GM11168 (cell line): ENCODE measurements around the gene PTK7.
"Not testable (repeated sequence)": the region's sequence is repeated elsewhere in the genome, so short reads cannot be mapped to it uniquely, and the experiment has no call there.

ENCODE experiments used
- in situ Hi-C: fragments of 300-500 bp; cut with MboI; formaldehyde crosslinking; loops from one replicate; pipeline ENCODE4 v1.12.0; 2022; ENCODE audit warnings: low sequenced_read_pairs; ENCODE audit not compliant: unreplicated experiment

Gene PTK7

DNA sequence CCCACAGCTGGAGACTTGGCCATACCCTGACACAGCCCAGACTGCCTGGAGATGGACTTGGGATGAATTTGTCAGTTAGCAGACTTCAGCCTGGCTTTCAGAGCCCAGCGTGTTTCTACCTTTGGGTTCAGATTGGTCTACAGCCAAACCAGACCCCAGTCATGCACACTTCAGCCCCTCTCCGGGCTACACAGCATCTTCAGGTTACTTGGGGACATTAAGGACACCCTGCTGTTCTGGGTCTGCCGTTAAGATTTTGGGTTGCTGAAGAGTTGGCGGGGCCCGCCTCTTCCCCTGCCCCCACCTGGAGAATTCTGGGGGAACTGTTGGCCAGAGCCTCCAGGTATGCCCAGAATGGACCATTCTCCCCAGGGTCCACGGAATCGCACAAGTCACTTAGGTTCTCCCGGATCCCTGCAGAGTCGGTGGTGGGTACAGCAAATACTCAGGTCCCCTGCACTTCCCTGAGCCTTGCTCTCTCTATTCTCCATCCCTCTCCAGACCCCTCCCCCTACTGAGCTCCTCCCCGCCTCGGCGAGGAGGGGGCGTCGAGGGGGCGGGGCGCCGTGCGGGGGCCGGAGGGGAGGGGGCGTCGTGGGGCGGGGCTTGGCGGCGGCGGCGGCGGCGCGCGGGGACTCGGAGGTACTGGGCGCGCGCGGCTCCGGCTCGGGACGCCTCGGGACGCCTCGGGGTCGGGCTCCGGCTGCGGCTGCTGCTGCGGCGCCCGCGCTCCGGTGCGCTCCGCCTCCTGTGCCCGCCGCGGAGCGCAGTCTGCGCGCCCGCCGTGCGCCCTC is at the start of gene PTK7:
Gene PTK7 (plus strand): TSS at position 645 of the 794 bp plus-strand sequence. CDS start 175 bp downstream, outside the sequence.
- in situ Hi-C loops, result no loop called here

DNA sequence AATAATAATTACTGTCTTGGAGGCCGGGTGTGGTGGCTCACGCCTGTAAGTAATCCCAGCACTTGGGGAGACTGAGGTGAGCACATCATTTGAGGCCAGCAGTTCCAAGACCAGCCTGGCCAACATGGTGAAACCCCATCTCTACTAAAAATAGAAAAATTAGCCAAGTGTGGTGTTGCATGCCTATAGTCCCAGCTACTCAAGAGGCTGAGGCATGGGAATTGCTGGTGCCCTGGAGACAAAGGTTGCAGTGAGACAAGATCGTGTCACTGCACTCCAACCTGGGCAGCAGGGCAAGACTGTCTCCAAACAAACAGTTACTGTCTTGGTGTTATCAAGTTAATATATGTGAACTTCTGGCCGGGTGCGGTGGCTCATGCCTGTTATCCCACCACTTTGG is 49.7 kb upstream of the PTK7 start:
- in situ Hi-C loops, result no loop called here

DNA sequence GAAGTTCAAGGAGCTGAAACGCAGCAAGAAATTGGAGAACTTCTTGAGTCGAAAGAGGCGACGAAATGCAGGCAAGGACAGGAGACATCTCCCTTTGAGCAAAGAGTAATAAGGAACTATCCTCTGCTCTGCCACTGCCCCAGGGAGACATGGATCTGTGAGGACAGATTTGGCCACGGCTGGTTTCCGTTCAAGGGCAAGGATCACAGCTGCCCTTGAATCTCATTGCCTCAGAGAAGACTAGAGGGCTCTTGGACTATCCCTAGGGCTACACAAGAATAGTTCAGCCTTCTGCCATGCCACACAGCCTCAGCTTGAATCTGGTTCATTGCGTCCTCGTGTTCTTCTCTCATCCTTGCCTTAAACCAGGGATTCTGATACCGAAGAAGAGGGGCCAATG is 47.0 kb upstream of the PTK7 start:
- in situ Hi-C loops, result no loop called here

DNA sequence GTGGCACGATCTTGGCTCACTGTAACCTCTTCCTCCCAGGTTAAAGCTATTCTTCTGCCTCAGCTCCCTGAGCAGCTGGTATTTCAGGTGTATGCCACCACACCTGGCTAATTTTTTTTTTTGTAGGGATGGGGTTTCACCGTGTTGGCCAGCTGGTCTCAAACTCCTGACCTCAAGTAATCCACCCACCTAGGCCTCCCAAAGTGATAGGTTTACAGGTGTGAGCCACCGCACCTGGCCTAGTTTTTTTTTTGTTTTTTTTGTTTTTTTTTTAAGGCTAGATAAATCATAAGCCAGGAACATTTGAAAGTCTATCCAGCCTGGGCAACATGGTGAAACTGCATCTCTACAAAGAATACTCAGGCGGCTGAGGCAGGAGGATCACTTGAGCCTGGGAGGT is 43.8 kb upstream of the PTK7 start:
- in situ Hi-C loops, result no loop called here

DNA sequence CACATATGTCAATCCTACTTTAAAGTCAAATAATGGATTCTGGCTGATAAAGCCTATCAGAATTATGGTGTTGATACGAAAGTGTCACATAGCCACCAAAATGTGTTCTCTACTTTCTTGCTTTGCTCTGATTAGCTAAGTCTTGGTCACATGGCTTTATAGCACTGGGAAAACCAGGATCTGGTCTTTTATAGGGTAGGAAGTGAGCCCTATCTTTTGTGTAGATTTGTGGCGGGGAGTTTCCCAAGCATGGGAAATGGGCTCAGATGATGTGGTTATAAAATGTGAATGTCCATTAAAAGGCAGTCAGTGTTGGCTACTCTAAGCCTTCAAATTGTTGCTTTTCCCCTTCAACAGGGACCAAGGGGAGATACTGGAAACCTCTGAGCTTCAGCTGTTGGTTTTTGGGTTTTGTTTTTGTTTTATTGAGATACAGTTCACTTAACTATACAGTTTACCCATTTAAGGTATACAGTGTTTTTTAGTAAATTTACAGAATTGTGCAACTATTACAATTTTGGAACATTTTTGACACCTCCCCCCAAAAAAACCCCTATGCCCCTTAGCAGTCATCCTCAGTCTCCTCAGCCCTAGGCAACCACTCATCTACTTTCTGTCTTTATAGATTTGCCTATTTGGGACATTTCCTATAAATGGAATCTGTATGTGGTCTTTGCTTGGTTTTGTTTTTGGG is 42.5 kb upstream of the PTK7 start:
- in situ Hi-C loops, result no loop called here

DNA sequence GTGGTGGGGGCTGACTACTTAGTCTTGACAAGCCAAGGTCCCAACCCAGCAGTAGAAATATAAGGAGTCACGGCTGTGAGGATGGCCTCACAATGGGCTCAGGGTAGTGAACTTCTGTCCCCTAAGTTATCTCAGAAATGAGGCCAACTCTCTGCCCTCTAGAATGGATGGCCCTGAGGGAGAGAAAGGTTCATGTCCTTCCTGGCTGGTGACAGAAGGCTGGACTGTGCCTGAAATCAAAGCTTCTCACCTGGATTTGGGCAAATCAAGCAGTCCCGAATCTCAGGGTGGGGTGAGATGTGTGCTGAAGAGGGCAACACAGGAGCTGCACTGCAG is 42.0 kb upstream of the PTK7 start:
- in situ Hi-C loops, result no loop called here

DNA sequence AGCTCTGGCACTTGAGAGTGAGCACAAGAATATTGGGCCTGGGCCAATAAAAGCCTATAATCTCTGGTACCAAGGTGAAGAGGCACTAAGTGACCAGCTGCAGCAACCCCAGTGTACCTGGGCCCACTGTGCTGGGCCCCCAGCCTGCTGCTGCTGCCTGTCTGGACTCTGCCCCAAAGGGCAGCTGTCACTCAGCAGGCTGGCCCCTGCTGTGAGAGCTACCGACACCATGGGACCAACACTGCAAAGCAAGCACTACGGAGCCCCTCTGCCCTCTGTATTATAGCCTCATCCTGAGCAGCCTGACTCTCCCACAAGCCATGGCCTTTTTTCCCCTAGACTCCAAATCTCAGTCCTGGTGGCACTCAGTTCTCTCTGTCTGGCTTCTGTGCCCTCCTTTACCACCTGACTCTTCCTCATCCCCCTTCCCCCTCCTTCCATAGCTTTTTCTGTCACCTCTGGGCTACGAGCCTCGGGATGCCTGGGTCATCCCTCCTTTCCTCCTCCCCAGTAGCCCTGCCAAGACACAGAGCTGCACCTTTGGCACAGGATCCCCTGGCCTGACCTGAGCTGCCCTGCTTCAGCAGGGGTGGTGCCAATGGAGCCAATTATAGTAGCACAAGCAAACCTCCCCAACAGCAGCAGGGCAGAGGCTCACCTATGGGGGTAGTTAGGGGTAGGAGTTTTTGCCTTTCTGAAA is 40.5 kb upstream of the PTK7 start:
- in situ Hi-C loops, result no loop called here

DNA sequence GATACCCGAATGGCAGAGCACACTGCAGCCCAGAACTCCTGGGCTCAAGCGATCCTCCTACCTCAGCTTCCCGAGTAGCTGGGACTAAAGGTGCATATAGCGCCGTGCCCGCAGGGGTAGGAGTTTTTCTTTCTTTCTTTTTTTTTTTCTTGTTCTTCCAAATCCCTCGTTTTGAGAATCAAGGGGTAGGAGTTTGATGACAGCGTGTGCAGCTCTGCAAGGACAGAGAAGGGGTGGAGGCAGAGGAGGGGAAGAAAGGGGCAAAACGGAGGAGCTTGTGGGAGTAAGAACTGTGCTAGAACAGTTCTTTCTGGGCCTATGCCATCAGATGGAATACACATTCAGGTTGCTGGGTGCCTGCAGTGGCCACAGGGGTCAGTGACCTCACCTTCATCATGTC is 39.4 kb upstream of the PTK7 start:
- in situ Hi-C loops, result no loop called here

DNA sequence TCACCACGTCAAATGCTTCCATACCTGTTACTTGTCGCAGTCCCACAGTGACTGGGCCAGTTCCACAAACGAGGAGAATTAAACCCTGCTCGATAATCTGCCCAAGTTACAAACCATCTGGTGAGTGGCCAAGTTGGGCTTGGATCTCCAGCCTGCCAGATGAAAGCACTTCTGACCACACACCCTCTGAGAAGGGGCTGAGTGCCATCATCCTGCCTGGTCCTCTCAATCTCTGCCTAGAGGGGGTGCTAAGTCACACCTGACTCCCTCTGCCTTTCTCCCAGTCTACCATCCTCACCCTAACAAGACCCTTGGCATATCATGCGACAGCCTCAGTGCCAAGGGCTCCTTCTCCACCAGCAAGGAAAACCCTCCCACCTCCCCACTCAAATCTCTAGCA is 38.9 kb upstream of the PTK7 start:
- in situ Hi-C loops, result no loop called here

DNA sequence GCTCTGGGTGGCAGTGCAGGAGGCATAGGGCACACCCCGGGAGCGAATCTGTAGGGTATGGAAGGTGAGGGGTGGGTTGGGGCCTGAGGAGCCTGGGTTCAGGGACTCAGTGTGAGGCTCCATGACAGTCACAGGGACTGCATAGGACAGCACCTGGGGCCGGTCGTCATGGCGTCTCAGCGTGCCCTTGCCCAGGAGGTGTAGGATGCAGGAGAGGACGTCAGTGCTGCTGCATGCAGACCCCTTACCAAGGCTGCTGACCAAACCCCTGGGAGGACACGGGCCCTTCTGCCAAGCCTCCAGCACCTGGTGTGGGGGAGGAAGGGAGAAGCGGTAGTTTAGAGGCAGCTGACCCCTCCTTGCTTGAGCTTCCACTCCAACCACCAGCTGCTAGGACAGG is 38.4 kb upstream of the PTK7 start:
- in situ Hi-C loops, result no loop called here

DNA sequence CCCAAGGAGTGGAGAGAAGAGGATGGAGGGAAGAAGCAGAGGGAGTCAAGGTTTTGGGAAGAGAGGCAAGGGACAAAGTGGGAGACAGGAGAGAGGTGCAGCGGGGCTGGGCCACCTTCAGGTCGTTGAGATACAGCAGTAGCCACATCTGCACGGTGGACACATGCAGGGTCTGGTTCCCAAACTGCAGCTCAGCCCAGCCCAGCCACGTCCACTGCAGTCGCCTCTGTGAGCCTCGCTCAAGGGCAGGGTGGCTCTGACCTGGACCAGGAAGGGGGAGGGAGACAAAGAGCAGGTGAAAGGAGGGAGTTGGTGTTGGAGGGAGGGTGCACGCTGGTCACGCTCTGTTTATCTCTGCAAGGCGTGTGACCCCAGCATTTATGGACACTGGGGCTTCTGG is 37.4 kb upstream of the PTK7 start:
- in situ Hi-C loops, result no loop called here

DNA sequence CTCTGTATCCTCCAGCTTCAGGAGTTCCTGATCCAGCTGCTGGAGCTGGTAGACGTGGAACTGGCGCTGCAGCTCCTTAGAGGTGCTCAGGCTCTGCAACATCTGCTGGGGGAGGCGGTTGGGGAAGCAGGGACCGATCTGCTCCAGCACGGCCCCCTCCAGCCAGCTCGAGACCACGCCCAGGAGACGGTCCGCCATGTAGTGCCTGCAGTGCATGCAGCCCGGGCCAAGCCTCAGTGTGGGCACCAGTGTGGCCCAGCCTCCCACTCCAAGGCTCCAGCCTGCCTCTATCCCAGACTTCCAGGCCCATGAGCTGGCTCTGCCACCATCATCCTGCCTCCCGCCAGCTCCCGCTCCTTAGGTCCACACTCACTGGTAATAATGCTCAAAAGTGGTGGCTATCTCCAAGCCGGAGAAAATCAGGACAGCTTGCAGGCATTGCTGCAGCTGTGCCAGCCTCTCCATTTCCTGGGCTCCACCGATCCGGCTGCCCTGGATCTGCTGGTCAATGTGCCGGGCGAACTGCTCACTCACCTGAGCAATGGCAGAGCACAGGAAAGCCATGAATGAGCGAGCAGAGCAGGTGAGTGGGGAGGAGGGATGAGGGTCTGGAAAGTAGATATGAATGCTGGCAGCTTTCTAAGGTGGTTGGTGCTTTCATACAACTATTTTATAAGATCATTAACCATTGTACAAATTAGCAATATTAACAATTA is 35.4 kb upstream of the PTK7 start:
- in situ Hi-C loops, result no loop called here

DNA sequence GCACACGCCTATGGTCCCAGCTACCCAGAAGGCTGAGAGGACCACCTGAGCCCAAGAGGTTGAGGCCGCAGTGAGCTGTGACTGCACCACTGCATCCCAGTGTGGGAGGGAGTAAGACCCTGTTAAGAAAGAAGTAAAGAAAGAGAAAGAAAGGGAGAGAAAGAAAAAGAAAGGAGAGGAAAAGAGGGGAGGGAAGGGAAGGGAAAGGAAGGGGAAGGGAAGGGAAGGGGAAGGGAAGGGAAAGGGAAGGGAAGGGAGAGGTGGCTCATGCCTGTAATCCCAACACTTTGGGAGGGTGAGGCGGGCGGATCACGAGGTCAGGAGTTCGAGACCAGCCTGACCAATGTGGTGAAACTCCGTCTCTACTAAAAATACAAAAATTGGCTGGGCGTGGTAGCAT is 34.6 kb upstream of the PTK7 start:
- in situ Hi-C loops, result not testable (repeated sequence)

DNA sequence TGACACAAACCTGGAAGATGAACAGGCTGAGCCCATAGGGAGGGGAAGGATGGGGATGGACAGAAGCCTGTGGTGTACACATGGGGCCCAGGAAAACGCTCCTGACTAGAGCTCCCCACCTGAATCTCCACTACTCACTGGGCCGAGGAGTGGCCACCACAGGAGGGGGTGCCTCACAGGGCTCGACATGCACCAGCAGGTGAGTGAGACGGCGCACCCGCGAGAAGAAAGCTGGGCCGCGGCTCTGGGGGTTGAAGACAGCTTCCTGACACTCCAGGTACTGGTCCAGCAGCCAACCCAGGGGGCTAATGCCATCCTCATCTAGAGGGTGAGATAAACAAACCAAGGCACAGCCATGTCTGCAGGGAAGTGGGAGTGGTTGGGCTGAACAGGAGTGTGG is 32.8 kb upstream of the PTK7 start:
- in situ Hi-C loops, result no loop called here

DNA sequence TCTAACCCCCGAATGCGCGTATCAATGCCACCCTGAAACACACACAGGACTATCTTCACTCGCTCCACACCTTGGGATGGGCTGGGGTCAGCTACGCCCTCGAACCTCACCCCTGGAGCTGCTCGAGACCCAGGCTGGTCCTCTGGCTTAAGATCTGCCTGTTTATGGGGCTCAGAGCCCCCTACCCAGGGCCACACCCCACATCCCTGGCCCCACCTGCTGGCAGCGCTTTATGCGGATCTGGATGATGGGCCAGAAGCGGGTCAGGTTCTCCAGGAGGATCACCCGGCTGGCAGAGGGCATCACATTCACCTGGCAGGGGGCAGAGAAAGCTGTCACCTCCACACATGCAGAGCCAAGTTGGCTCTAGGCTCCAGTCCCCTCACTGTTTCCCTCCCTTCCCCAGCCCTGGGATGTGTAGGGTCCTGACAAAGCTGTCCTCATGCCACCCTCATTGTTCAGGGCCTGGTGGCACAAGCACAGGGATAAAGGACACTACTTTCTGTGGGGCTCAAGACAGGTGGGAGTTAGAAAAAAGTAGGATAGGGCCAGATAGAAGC is 30.7 kb upstream of the PTK7 start:
- in situ Hi-C loops, result no loop called here

DNA sequence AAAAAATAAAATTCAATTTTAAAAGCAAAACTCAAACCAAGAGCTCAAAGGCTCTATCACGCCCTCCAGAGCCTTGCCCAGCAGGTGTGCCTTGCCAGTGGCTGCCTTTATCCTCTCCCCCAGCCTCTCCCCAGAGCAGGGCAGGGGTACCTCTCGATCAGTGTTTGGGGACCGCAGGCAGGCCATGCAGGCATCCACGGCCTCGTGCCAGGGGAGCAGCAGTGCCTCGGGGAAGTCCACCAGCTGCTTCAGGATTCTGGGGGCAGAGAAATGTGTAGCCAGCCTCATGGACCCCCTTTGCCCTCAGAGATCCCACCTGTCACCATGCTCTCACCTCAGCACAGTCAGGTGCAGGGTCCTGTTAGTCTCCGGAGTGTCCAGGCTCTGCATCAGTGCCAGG is 28.1 kb upstream of the PTK7 start:
- in situ Hi-C loops, result no loop called here

DNA sequence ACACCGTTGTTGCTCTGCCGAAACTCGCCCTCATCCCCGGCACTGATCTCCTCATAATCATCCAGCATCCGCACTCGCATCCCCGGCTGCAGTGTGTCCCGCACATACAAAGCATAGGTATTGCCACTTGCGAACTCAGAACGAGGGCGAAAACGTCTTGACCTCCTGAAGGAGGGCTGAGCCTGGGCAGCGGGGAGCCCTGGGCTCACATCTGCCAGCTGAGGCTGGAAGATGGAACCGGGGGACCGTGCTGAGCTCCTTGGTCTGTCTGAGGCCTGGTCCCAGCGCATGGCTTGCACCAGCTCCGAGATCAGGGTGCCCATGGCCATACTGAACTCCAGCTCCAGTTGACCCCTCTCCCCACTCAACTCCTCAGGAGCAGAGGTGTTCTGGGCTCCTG is 25.1 kb upstream of the PTK7 start:
- in situ Hi-C loops, result no loop called here

DNA sequence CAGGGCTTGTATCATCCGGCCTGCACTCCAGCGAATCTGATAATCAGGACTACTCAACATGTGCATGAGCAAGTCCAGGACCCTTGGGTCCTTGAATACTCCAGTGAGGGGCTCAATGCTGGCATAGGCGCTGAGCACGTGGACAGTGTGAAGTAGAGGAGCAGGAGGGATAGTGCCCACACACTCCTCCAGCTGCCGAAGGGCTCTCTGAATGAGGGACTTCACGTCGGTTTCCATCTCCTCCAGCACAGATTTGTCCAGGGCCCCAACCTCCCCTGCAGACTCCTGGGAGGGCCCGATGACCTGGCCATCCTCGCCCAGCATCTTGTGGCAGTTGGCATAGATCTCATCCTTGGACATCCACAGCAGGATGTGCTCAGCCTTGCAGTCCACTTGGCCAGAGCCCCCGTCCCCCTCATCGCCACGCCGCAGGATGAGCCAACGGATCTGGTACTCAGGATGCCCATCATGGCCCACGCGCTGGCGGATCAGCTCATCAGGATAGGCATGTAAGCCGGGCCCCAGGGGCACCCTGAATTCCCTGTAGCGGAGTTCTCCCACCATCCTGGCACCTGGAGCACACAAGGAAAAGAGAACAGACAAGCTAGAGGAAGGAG is 23.8 kb upstream of the PTK7 start:
- in situ Hi-C loops, result no loop called here

DNA sequence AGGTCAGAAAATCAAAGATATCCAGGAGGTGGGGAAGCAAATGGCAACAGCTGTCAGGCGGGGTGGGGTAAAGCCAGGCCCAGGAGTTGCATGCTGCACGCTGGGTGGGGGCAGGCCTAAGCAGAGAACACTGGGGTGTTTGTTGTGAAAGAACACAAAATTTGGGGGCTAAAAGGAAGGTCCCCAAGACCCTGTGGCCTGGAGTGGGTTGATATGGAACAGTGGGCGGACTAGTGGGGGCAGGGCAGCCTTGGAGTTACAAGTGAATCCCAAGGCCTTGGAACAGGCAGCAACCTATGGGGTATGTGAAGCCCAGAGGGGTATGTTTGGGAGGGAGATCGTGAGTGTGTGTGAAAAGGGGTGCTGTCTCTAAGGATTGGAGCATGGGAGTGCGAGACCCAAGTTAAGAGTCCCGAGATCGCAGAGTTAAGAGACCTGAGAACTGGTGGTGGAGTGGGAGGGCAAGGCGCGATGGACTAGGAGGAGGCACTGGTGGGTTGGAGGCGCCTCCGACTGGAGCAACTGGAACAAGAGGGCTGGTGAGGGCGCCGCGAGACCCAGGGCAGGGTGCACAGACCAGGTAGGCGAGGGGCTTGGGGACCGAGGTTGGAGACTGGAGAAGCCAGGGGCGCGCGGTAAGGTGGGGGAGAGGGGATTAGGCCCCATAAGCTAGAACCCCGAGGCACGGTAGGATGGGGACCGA is 23.1 kb upstream of the PTK7 start:
- in situ Hi-C loops, result no loop called here
